ENCODE data around the gene GALNTL6. TPM values are rescaled to one million over a fixed set of nuclear protein-coding genes. Genes with fewer than 3 reads are reported as not detected.

The GALNTL6 gene
- total and polyA plus RNA-seq, 2 donors (not counting 1 experiment from before 2014, with no cell fraction given): 0.99 to 1.1 TPM

DNA sequence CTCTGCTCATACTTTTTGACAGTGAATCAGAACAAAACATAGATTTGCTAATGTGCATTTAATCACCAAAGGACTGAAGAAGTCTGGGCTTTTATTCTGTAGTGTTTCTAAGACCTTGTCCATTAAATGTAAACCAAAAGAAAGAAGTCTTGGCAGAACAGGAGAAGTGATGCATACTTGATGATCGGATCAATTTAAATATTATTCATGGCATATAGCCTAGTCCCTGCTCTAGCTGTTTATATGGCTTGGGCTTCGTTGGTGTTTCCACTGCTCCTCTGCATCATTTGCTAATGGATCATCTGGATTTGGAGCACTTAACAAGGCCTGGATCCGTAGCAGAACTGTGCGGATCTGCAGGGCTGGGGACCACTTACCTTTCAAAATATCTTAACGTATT lies 566.6 kb downstream of the GALNTL6 start:
- 89% methylated on average over 3 of the region's 5 CpGs for WGBS (ENCODE audit: insufficient coverage)
- CTCF ChIA-PET: no interaction called here
- H3K9me3 Mint-ChIP-seq (ENCODE audit: insufficient read depth): no peaks in the 10 kb centered on the region

DNA sequence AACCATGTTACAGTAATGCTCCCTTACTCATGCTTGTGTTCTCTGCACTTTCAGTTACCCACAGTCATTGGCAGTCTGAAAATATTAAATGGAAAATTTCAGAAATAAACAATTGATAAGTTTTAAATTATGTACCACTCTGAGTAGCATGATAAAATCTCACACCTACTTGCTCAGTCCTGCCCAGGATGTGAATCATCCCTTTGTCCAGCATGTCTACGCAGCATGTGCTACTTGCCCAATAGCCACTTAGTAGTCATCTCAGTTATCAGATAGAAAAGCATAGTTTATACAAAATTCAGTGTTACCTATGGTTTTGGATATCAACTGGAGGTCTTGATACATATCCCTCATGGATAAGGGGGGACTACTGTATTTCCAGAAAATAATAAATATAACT lies 577.1 kb downstream of the GALNTL6 start:
- no peak overlapping the region for H3K27ac ChIP-seq (ENCODE audit: low read length in 2 of 2)
- H3K4me2 ChIP-seq (replicated peaks; ENCODE audit: low read depth, low read length, poor library complexity, severe bottlenecking): no peak overlapping the region
- Mint-ChIP-seq H3K27me3 (no peaks in the 10 kb centered on the region), H3K9me3 (ENCODE audit: insufficient read depth) (no peaks in the 10 kb centered on the region), H3K27ac (no peak overlapping the region), H3K4me3 (no peak overlapping the region), H3K4me1 (no peaks in the 10 kb centered on the region)
- no peak for DNase-seq
- H2AFZ ChIP-seq (ENCODE audit: insufficient read depth, low read depth, low read length, poor library complexity, severe bottlenecking): no peak overlapping the region
- ChIA-PET POLR2A (no interaction called here), CTCF (no interaction called here)
- intact Hi-C loops (cut with micrococcal nuclease): no loop called here
- peaks cover 0 to 1% (median 0%) of the 10 kb centered on the region in 3 donors for H3K9me3 ChIP-seq (ENCODE audit: control extremely low read depth in 1 of 3, control insufficient read depth in 2 of 3, insufficient read depth in 1 of 3, low read length in 2 of 3)
- H3K9ac ChIP-seq (ENCODE audit: low read length): no peak overlapping the region
- H4K20me1 ChIP-seq (ENCODE audit: control insufficient read depth, insufficient read depth, low read length, poor library complexity, severe bottlenecking): no peaks in the 10 kb centered on the region
- no peaks in the 10 kb centered on the region for H3K27me3 ChIP-seq (replicated peaks in 1 of 4; ENCODE audit: control extremely low read depth in 1 of 4, control insufficient read depth in 3 of 4, insufficient read depth in 4 of 4, low read length in 3 of 4)
- TF ChIP-seq EZH2 (IDR thresholded peaks at IDR 0.05; ENCODE audit: borderline replicate concordance, insufficient read depth, low read depth, low read length, poor library complexity, severe bottlenecking): no peak
- TF ChIP-seq, protein P1, sequence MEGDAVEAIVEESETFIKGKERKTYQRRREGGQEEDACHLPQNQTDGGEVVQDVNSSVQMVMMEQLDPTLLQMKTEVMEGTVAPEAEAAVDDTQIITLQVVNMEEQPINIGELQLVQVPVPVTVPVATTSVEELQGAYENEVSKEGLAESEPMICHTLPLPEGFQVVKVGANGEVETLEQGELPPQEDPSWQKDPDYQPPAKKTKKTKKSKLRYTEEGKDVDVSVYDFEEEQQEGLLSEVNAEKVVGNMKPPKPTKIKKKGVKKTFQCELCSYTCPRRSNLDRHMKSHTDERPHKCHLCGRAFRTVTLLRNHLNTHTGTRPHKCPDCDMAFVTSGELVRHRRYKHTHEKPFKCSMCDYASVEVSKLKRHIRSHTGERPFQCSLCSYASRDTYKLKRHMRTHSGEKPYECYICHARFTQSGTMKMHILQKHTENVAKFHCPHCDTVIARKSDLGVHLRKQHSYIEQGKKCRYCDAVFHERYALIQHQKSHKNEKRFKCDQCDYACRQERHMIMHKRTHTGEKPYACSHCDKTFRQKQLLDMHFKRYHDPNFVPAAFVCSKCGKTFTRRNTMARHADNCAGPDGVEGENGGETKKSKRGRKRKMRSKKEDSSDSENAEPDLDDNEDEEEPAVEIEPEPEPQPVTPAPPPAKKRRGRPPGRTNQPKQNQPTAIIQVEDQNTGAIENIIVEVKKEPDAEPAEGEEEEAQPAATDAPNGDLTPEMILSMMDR (IDR thresholded peaks at IDR 0.05): no peak
- ATAC-seq (ENCODE audit: low read depth): no peak
- no peaks in the 10 kb centered on the region for H3K4me1 ChIP-seq (ENCODE audit: control insufficient read depth in 2 of 2, insufficient read depth in 2 of 2, low read length in 2 of 2)
- no CpG with 5 or more reads among the region's 1 CpG for WGBS (ENCODE audit: insufficient coverage)
- no peak overlapping the region for H3K4me3 ChIP-seq (ENCODE audit: control extremely low read depth in 1 of 5, extremely low read depth in 1 of 5, insufficient read depth in 1 of 5, low read depth in 2 of 5, low read length in 4 of 5)
- H3K36me3 ChIP-seq (replicated peaks in 1 of 2; ENCODE audit: control extremely low read depth in 1 of 2, control insufficient read depth in 1 of 2, extremely low read depth in 1 of 2, insufficient read depth in 2 of 2, low read length in 1 of 2): no peaks in the 10 kb centered on the region
- H3K79me2 ChIP-seq (ENCODE audit: control insufficient read depth, insufficient read depth, low read length): no peaks in the 10 kb centered on the region

More for the DNA sequence above, 566.6 kb downstream of the GALNTL6 start:
- no peak overlapping the region for H3K4me3 Mint-ChIP-seq
- Histone ChIP-seq H3K79me2 (ENCODE audit: control insufficient read depth, insufficient read depth, low read length) (no peaks in the 10 kb centered on the region), H3K9ac (ENCODE audit: low read length) (no peak overlapping the region), H3K27ac (ENCODE audit: low read length in 2 of 2) (no peak overlapping the region), H3K4me1 (ENCODE audit: control insufficient read depth in 2 of 2, insufficient read depth in 2 of 2, low read length in 2 of 2) (no peaks in the 10 kb centered on the region), H3K27me3 (replicated peaks in 1 of 4; ENCODE audit: control extremely low read depth in 1 of 4, control insufficient read depth in 3 of 4, insufficient read depth in 4 of 4, low read length in 3 of 4) (no peaks in the 10 kb centered on the region), H3K9me3 (ENCODE audit: control extremely low read depth in 1 of 3, control insufficient read depth in 2 of 3, insufficient read depth in 1 of 3, low read length in 2 of 3) (peaks cover 0 to 11% (median 0%) of the 10 kb centered on the region in 3 donors), H3K4me2 (replicated peaks; ENCODE audit: low read depth, low read length, poor library complexity, severe bottlenecking) (no peak overlapping the region), H3K36me3 (replicated peaks in 1 of 2; ENCODE audit: control extremely low read depth in 1 of 2, control insufficient read depth in 1 of 2, extremely low read depth in 1 of 2, insufficient read depth in 2 of 2, low read length in 1 of 2) (no peaks in the 10 kb centered on the region), H3K4me3 (ENCODE audit: control extremely low read depth in 1 of 5, extremely low read depth in 1 of 5, insufficient read depth in 1 of 5, low read depth in 2 of 5, low read length in 4 of 5) (no peak overlapping the region), H4K20me1 (ENCODE audit: control insufficient read depth, insufficient read depth, low read length, poor library complexity, severe bottlenecking) (no peaks in the 10 kb centered on the region), H2AFZ (ENCODE audit: insufficient read depth, low read depth, low read length, poor library complexity, severe bottlenecking) (no peak overlapping the region)
- no peak overlapping the region for H3K27ac Mint-ChIP-seq
- intact Hi-C loops (cut with micrococcal nuclease): no loop called here
- POLR2A ChIA-PET: no interaction called here
- DNase-seq (no peak), ATAC-seq (ENCODE audit: low read depth) (no peak)
- H3K4me1 Mint-ChIP-seq: no peaks in the 10 kb centered on the region
- no peaks in the 10 kb centered on the region for H3K27me3 Mint-ChIP-seq
- TF ChIP-seq EZH2 (IDR thresholded peaks at IDR 0.05; ENCODE audit: borderline replicate concordance, insufficient read depth, low read depth, low read length, poor library complexity, severe bottlenecking): no peak
- TF ChIP-seq, protein P1 (IDR thresholded peaks at IDR 0.05): no peak
